Spleen (tissue), 11 donors: ENCODE measurements around the gene ABLIM2. TPM values are rescaled to one million over a fixed set of nuclear protein-coding genes. Genes with fewer than 3 reads are reported as not detected.
"Not testable (repeated sequence)": the region's sequence is repeated elsewhere in the genome, so short reads cannot be mapped to it uniquely, and the experiment has no call there.

Experiments used
- DNase-seq: peaks from one replicate; pipeline ENCODE4 v3.0.0-alpha.2; 2020
- H3K27ac ChIP-seq, 8 donors: fragments of 200-600 bp; sonication (generic) in 7 of 8; 1 replicate in 4 of 8; 2 replicates in 4 of 8; pipeline versions ENCODE4 v1.5.0 to v1.8.0; 2016 to 2021; ENCODE audit warnings: inconsistent platforms in 4 of 8, mild to moderate bottlenecking in 4 of 8, moderate library complexity in 1 of 8
- H3K27me3 ChIP-seq, 7 donors: fragments of 200-600 bp; sonication (generic) in 6 of 7; replicated peaks in 1 of 7; 1 replicate in 4 of 7; 2 replicates in 3 of 7; pipeline versions ENCODE4 v1.5.0 to v1.8.0; 2016 to 2021; ENCODE audit warnings: inconsistent platforms in 3 of 7, mild to moderate bottlenecking in 1 of 7
- H3K36me3 ChIP-seq, 6 donors: fragments of 200-600 bp; sonication (generic) in 5 of 6; 1 replicate in 4 of 6; 2 replicates in 2 of 6; pipeline versions ENCODE4 v1.5.0 to v1.8.0; 2016 to 2021; ENCODE audit warnings: inconsistent platforms in 2 of 6
- H3K4me1 ChIP-seq, 6 donors: fragments of 200-600 bp; sonication (generic) in 5 of 6; 1 replicate in 3 of 6; 2 replicates in 3 of 6; pipeline versions ENCODE4 v1.5.0 to v1.8.0; 2016 to 2021; ENCODE audit warnings: inconsistent platforms in 3 of 6
- H3K4me3 ChIP-seq, 8 donors: fragments of 200-600 bp; sonication (generic) in 7 of 8; 1 replicate in 4 of 8; 2 replicates in 4 of 8; pipeline versions ENCODE4 v1.5.0 to v1.8.0; 2016 to 2021; ENCODE audit warnings: inconsistent platforms in 4 of 8, mild to moderate bottlenecking in 4 of 8, moderate library complexity in 2 of 8
- H3K9me3 ChIP-seq, 8 donors: fragments of 200-600 bp; sonication (generic) in 7 of 8; 1 replicate in 4 of 8; 2 replicates in 4 of 8; pipeline versions ENCODE4 v1.5.0 to v1.8.0; 2016 to 2021; ENCODE audit warnings: inconsistent platforms in 4 of 8
- POLR2A ChIP-seq, 3 donors: fragments of 450-650 bp; IDR thresholded peaks; one replicate each; pipeline ENCODE4 v1.5.1; 2017; ENCODE audit warnings: antibody characterized with exemption in 3 of 3, mild to moderate bottlenecking in 1 of 3
- POLR2AphosphoS5 ChIP-seq, 3 donors: sonication (generic); formaldehyde crosslinking; IDR thresholded peaks; one replicate each; pipeline ENCODE4 v1.5.1; 2017; ENCODE audit warnings: antibody characterized with exemption in 3 of 3
- WGBS, 5 donors: extraction: QIAGEN DNeasy Blood & Tissue Kit in 3 of 5; methylation state at CpG; one replicate each; pipeline versions ENCODE4 v1.1.5 to v1.1.7; 2013 to 2018; 5-methylcytosine and 5-hydroxymethylcytosine counted together
- intact Hi-C: fragments of 100-400 bp; cut with DNase I; formaldehyde crosslinking; loops from one replicate; pipeline ENCODE4 v1.15.0; 2023; ENCODE audit warnings: low total_unique reads
- polyA plus RNA-seq, 3 donors: library from polyadenylated mRNA; stranded (reverse); fragments of 200-250 nt; gene quantifications; one replicate each; pipeline ENCODE4 v1.2.1, GENCODE V29; 2013
- total RNA-seq, 7 donors: library from RNA; depleted of rRNA in 3 of 7; stranded (reverse); fragments of >200 nt in 3 of 7; fragmentation: NEBNext Ultra II Directional in 4 of 7; extraction: Animal tissue kit (Norgen Biotek cat#: 25700) in 4 of 7; gene quantifications; one replicate each; pipeline versions ENCODE4 v1.1.0 to v1.2.1, GENCODE V29; 2016 to 2021
- TF ChIP-seq, protein P1 (sequence below), 11 experiments: fragments of 200-600 bp in 7 of 11; fragments of 450-650 bp in 4 of 11; sonication (generic) in 4 of 11; IDR thresholded peaks in 8 of 11; conservative IDR thresholded peaks in 3 of 11; 1 replicate in 7 of 11; 2 replicates in 4 of 11; pipeline versions ENCODE4 v1.4.0 to v1.8.0; 2016 to 2021; ENCODE audit warnings: antibody characterized with exemption in 11 of 11, inconsistent platforms in 4 of 11, mild to moderate bottlenecking in 1 of 11
- donor health status: healthy with polysubstance abuse.
- donor health status: DM: no; HTN: no; CAD: no; lungs with moderate emphysema.
- donor health status: DM: no; HTN: no; CAD: no.
- donor health status: Bipolar disorder and iron deficiency.
- donor health status: healthy.
- donor health status: DM: no; HTN: no; CAD: no.
- donor health status: DM: yes; HTN: yes; CAD: no.

ABLIM2 gene
- total and polyA plus RNA-seq, 10 donors: 11.8 to 127 (median 62.8) TPM

DNA sequence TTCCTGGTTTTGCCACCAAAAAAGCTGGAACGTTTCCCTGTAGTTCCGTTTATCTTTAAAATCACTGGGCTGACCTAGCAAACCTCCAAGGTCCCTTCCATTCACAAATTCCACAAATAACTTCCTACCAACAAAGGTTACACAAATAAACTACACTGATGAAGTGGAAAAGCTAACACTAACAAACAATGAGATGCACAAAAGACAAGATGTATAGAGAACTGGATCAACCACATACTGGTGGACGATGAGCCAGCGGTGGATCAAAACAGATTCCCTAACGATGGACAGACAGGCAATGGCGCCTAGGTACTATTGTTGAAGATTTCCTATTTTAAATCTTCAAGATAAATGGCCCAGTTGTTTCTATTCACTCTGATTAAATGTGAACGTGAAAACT lies 234.4 kb downstream of the ABLIM2 start:
- Histone ChIP-seq H3K4me3 (no peak overlapping the region), H3K36me3 (no peaks in the 10 kb centered on the region), H3K27ac (no peak overlapping the region), H3K27me3 (peaks cover 0 to 6% (median 0%) of the 10 kb centered on the region in 7 donors), H3K4me1 (peaks cover 0 to 11% (median 1%) of the 10 kb centered on the region in 6 donors), H3K9me3 (peaks cover 0 to 4% (median 0%) of the 10 kb centered on the region in 8 donors)
- intact Hi-C loops: no loop called here
- TF ChIP-seq POLR2AphosphoS5 (IDR thresholded peaks at IDR 0.05) (no peak), POLR2A (IDR thresholded peaks at IDR 0.05) (no peak)
- TF ChIP-seq, protein P1, sequence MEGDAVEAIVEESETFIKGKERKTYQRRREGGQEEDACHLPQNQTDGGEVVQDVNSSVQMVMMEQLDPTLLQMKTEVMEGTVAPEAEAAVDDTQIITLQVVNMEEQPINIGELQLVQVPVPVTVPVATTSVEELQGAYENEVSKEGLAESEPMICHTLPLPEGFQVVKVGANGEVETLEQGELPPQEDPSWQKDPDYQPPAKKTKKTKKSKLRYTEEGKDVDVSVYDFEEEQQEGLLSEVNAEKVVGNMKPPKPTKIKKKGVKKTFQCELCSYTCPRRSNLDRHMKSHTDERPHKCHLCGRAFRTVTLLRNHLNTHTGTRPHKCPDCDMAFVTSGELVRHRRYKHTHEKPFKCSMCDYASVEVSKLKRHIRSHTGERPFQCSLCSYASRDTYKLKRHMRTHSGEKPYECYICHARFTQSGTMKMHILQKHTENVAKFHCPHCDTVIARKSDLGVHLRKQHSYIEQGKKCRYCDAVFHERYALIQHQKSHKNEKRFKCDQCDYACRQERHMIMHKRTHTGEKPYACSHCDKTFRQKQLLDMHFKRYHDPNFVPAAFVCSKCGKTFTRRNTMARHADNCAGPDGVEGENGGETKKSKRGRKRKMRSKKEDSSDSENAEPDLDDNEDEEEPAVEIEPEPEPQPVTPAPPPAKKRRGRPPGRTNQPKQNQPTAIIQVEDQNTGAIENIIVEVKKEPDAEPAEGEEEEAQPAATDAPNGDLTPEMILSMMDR (IDR thresholded peaks at IDR 0.05 in 8 of 11, conservative IDR thresholded peaks at IDR 0.05 in 3 of 11): no peak
- WGBS, 5 donors: 62 to 75% (median 67%) methylated on average over 7 of the region's 7 CpGs
- no peak for DNase-seq

DNA sequence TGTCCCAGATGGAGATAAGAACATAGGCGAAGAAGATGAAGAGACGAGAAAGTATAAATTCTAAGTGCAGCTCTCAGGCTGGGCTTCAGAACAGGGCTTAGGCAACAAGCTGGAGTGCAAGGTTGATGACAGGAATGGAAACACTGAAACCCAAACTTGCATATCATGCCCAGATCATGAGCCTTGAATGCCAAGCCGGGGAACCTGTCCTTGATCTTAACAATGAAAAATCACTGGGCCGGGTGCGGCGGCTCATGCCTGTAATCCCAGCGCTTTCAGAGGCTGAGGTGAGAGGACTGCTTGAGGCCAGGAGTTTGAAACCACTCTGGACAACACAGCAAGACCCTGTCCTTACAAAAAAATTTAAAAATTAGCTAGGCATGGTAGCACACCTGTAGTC lies 236.1 kb downstream of the ABLIM2 start:
- Histone ChIP-seq H3K27ac (no peak overlapping the region), H3K36me3 (no peaks in the 10 kb centered on the region), H3K27me3 (no peaks in the 10 kb centered on the region), H3K4me3 (no peak overlapping the region), H3K9me3 (peaks cover 0 to 4% (median 0%) of the 10 kb centered on the region in 8 donors), H3K4me1 (peaks cover 0 to 5% (median 0%) of the 10 kb centered on the region in 6 donors)
- 86 to 93% (median 87%) methylated on average over 7 of the region's 7 CpGs for WGBS, 5 donors
- TF ChIP-seq POLR2AphosphoS5 (IDR thresholded peaks at IDR 0.05): no peak
- TF ChIP-seq POLR2A (IDR thresholded peaks at IDR 0.05): no peak
- TF ChIP-seq, protein P1 (IDR thresholded peaks at IDR 0.05 in 8 of 11, conservative IDR thresholded peaks at IDR 0.05 in 3 of 11): no peak
- DNase-seq: no peak
- intact Hi-C loops: no loop called here

- peak overlapping the region in 1 of 8 donors; percentile 16 for H3K27ac ChIP-seq
- H3K4me1 ChIP-seq: peaks cover 0 to 5% (median 0%) of the 10 kb centered on the region in 6 donors
- intact Hi-C loops: no loop called here
- DNase-seq: no peak
- 76 to 86% (median 78%) methylated on average over 12 of the region's 12 CpGs for WGBS, 5 donors
- TF ChIP-seq POLR2AphosphoS5 (IDR thresholded peaks at IDR 0.05) (no peak), POLR2A (IDR thresholded peaks at IDR 0.05) (no peak)
- TF ChIP-seq, protein P1 (IDR thresholded peaks at IDR 0.05 in 8 of 11, conservative IDR thresholded peaks at IDR 0.05 in 3 of 11): no peak
- peaks cover 0 to 9% (median 0%) of the 10 kb centered on the region in 7 donors for H3K27me3 ChIP-seq
- no peaks in the 10 kb centered on the region for H3K36me3 ChIP-seq
- no peaks in the 10 kb centered on the region for H3K9me3 ChIP-seq
- no peak overlapping the region for H3K4me3 ChIP-seq
Observed at GRCh38 chr4:7918981-7919380, 239.6 kb downstream of the ABLIM2 start.

GRCh38 chr4:7918187-7918586 lies 240.4 kb downstream of the ABLIM2 start:
- intact Hi-C loops, H3K36me3 ChIP-seq, H3K27me3 ChIP-seq, DNase-seq, H3K4me3 ChIP-seq, H3K4me1 ChIP-seq, H3K9me3 ChIP-seq: not testable (repeated sequence)
- peak overlapping the region in 1 of 8 donors; percentile 16 for H3K27ac ChIP-seq
- WGBS, 5 donors: 70 to 82% (median 78%) methylated on average over 3 to 18 of the region's 18 CpGs

- Histone ChIP-seq H3K27ac (no peak overlapping the region), H3K27me3 (peaks cover 0 to 15% (median 0%) of the 10 kb centered on the region in 7 donors), H3K4me3 (no peak overlapping the region), H3K9me3 (no peaks in the 10 kb centered on the region), H3K36me3 (no peaks in the 10 kb centered on the region), H3K4me1 (peaks cover 0 to 5% (median 0%) of the 10 kb centered on the region in 6 donors)
- intact Hi-C loops: no loop called here
- WGBS, 5 donors: 88 to 95% (median 91%) methylated on average over 6 of the region's 6 CpGs
- no peak for TF ChIP-seq POLR2AphosphoS5 (IDR thresholded peaks at IDR 0.05)
- TF ChIP-seq, protein P1 (IDR thresholded peaks at IDR 0.05 in 8 of 11, conservative IDR thresholded peaks at IDR 0.05 in 3 of 11): no peak
- no peak for TF ChIP-seq POLR2A (IDR thresholded peaks at IDR 0.05)
- DNase-seq: no peak
Observed at GRCh38 chr4:7917669-7918068, 240.9 kb downstream of the ABLIM2 start.
